Lower lobe of right lung (tissue), 2 donors: ENCODE measurements around the gene COL4A2. TPM values are rescaled to one million over a fixed set of nuclear protein-coding genes. Genes with fewer than 3 reads are reported as not detected.
A peak's percentile ranks its signal among the peaks of the same experiment; 100 is the strongest.

Experiments used
- ATAC-seq, 2 donors: fragments of 200-7000 bp; cut with Tn5 transposase; one replicate each; pipeline ENCODE4 v1.9.1; 2020 to 2022; ENCODE audit warnings: mild to moderate bottlenecking in 2 of 2, moderate library complexity in 2 of 2
- DNase-seq: peaks from one replicate; pipeline ENCODE4 v3.0.0-alpha.2; 2020
- H3K27ac ChIP-seq: fragments of 200-600 bp; one replicate; pipeline ENCODE4 v1.8.0; 2022
- H3K27me3 ChIP-seq: fragments of 200-600 bp; one replicate; pipeline ENCODE4 v1.8.0; 2022; ENCODE audit warnings: low read depth
- H3K36me3 ChIP-seq: fragments of 200-600 bp; one replicate; pipeline ENCODE4 v1.8.0; 2022; ENCODE audit warnings: mild to moderate bottlenecking
- H3K4me1 ChIP-seq: fragments of 200-600 bp; one replicate; pipeline ENCODE4 v1.8.0; 2022
- H3K4me3 ChIP-seq: fragments of 200-600 bp; one replicate; pipeline ENCODE4 v1.8.0; 2022; ENCODE audit warnings: mild to moderate bottlenecking
- H3K9me3 ChIP-seq: fragments of 200-600 bp; one replicate; pipeline ENCODE4 v1.8.0; 2022
- intact Hi-C: fragments of 100-400 bp; cut with DNase I; formaldehyde crosslinking; loops from one replicate; pipeline ENCODE4 v1.11.0; 2022
- total RNA-seq: library from RNA; stranded (reverse); fragmentation: NEBNext Ultra II Directional; extraction: Animal tissue kit (Norgen Biotek cat#: 25700); gene quantifications from one replicate; pipeline ENCODE4 v1.2.1, GENCODE V29; 2021
- TF ChIP-seq, protein P1 (sequence below): fragments of 200-600 bp; IDR thresholded peaks from one replicate; pipeline ENCODE4 v1.8.0; 2022; ENCODE audit warnings: antibody characterized with exemption, mild to moderate bottlenecking
- donor health status: DM: no; HTN: yes; CAD: no; lungs with severe emphysema.

The COL4A2 gene
- total RNA-seq, 1 donor from 2014 or later, result 185 TPM

DNA sequence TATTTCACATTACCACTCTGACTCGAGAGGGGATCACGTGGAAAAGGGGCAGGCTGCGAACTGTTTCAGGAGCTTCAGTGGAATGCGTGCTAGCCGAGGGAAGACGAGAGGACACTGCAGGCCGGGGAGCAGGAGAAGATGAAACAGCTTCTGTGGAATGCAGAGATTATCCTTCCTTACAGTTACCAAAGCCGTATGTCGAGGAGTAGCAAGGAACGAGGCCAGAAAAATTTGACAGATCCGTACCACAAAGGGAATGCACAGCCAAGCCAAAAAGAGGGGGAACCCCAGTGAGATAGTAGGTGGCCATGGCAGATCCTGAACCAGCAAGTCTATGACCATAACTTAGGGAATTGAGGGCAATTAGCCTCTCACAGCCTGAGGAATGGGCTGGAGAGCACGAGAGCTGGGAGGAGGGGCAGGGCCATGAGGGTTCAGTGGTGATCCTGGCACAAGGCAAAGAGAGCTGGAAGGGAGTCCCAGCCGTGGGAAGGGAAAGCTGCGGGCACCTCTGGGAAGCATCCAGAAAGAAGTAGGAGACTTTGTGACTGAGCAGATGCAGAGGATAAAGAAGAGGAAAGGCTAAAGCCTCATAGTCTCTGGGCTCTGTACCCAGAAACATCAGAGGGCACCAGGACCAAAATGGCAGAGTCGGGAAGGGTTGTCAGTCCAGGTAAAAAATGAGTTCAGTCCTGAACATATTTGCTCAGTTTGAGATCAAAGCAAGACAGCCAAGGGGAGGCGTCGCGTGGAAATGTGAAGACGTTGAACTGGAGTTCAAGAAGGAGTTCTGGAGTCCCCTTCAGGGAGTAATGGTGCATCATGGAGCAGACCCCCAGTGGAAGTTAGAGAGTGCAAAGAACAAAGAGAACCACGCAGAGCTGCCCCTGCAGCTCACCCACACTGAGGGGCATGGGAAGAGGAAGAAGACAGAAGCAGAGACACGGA, 5.2 kb upstream of the COL4A2 start:
- peaks cover 11% of the 10 kb centered on the region for H3K27me3 ChIP-seq
- H3K27ac ChIP-seq, result peak overlapping the region; percentile 27
- DNase-seq (no peak), ATAC-seq (no peak)
- no peaks in the 10 kb centered on the region for H3K9me3 ChIP-seq
- intact Hi-C loops, result loop anchor here (10.0 kb wide), 1 partner anchor 67 kb away; no protein-coding TSS in a partner anchor
- H3K4me3 ChIP-seq, result no peak overlapping the region
- H3K36me3 ChIP-seq, result no peaks in the 10 kb centered on the region
- TF ChIP-seq, protein P1, sequence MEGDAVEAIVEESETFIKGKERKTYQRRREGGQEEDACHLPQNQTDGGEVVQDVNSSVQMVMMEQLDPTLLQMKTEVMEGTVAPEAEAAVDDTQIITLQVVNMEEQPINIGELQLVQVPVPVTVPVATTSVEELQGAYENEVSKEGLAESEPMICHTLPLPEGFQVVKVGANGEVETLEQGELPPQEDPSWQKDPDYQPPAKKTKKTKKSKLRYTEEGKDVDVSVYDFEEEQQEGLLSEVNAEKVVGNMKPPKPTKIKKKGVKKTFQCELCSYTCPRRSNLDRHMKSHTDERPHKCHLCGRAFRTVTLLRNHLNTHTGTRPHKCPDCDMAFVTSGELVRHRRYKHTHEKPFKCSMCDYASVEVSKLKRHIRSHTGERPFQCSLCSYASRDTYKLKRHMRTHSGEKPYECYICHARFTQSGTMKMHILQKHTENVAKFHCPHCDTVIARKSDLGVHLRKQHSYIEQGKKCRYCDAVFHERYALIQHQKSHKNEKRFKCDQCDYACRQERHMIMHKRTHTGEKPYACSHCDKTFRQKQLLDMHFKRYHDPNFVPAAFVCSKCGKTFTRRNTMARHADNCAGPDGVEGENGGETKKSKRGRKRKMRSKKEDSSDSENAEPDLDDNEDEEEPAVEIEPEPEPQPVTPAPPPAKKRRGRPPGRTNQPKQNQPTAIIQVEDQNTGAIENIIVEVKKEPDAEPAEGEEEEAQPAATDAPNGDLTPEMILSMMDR, result no peak
- H3K4me1 ChIP-seq, result peaks cover 55% of the 10 kb centered on the region

DNA sequence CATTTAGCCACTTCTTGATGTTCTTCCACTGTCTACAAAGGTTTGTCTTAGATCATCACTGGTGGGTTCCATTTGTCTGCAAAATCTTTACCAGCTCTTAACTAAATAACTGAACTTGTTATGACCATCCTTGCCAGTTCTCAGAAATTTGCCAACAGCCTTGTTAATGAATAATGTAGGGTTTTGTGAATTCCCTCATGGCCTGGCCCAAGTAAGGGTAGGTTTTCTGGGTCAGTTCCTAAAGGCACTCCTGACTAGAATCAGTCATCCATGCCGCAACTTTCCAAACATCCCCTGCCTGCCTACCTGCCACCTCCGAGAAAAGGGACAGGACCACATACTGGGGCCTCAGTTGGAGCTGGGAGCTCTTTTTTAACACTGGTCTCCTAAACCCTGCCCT, 4.1 kb upstream of the COL4A2 start:
- TF ChIP-seq, protein P1, result no peak
- Histone ChIP-seq H3K27me3 (peaks cover 22% of the 10 kb centered on the region), H3K4me1 (peaks cover 51% of the 10 kb centered on the region), H3K36me3 (no peaks in the 10 kb centered on the region), H3K4me3 (no peak overlapping the region), H3K27ac (peak overlapping the region; percentile 27), H3K9me3 (no peaks in the 10 kb centered on the region)
- ATAC-seq, result no peak
- intact Hi-C loops, result loop anchor here (10.0 kb wide), 1 partner anchor 68 kb away; no protein-coding TSS in a partner anchor
- no peak for DNase-seq

DNA sequence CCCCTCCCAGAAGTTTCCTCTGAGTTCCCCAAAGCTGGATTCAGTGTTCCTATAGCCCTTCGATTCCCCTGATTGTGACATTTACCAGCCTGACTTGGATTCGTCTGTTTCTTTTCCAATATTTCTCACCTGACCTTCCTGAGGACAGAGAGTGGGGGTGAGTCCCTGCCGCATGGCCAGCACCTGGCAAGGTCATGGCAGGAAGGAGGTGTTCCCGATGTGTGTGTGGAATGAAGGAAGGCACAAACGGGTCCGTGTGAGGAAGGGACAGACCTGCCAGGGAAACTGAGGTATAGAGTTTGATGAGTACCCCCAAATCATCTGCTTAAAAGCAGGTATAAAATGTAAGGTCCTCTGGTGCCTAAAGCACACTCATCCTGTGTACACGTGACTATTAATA, 3.4 kb upstream of the COL4A2 start:
- H3K4me1 ChIP-seq, result peaks cover 49% of the 10 kb centered on the region
- H3K27ac ChIP-seq, result no peak overlapping the region
- DNase-seq (no peak), ATAC-seq (no peak)
- H3K4me3 ChIP-seq, result no peak overlapping the region
- peaks cover 23% of the 10 kb centered on the region for H3K27me3 ChIP-seq
- TF ChIP-seq, protein P1, result no peak
- no peaks in the 10 kb centered on the region for H3K36me3 ChIP-seq
- intact Hi-C loops, result loop anchor here (10.0 kb wide), 1 partner anchor 69 kb away; no protein-coding TSS in a partner anchor
- no peaks in the 10 kb centered on the region for H3K9me3 ChIP-seq

DNA sequence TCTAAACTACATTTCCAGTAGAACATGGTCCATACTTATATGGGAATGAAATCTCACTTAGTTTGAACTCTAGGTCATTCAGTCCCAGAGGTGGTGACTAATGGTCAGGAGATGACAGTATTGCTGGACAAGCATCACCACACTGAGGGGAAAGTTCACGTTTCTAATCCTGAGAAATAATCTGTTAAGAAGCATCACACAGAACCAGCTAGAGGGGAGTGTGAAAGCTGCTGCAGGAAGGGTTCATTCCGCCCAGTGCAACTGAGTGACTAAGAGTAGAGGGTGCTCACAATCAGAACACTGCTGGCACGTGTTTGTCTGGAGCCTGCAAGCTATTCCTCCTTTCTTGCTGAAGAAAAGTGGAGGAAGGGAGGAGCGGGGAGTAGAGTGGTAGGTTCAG, 2.8 kb upstream of the COL4A2 start:
- no peaks in the 10 kb centered on the region for H3K9me3 ChIP-seq
- peaks cover 20% of the 10 kb centered on the region for H3K27me3 ChIP-seq
- H3K36me3 ChIP-seq, result no peaks in the 10 kb centered on the region
- H3K27ac ChIP-seq, result peak overlapping the region; percentile 18
- intact Hi-C loops, result loop anchor here (10.0 kb wide), 1 partner anchor 69 kb away; no protein-coding TSS in a partner anchor
- peak overlapping the region; percentile 78 for H3K4me3 ChIP-seq
- peaks cover 43% of the 10 kb centered on the region for H3K4me1 ChIP-seq
- DNase-seq (no peak), ATAC-seq (no peak)
- TF ChIP-seq, protein P1, result no peak

DNA sequence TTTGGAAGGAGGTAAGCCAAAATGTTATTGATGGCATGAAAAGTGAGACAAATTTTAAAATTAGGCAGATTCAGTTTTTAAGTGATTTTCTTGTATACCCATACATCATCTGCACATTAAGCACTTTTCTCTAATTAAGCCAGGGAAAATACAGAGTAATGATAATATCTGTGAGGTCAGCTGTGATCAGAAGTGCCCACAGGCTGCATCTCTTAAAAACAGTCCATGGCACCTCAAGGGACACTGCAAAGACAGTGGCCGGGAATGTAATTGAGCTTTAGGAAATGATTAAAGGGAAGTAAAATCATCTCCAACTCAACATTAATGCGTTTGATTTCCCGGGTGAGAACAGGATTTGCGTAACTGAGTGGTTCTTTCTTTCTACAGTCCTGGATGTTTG, 2.1 kb upstream of the COL4A2 start:
- Histone ChIP-seq H3K27ac (no peak overlapping the region), H3K27me3 (peaks cover 20% of the 10 kb centered on the region), H3K4me3 (peak overlapping the region; percentile 78), H3K36me3 (no peaks in the 10 kb centered on the region), H3K4me1 (peaks cover 35% of the 10 kb centered on the region), H3K9me3 (no peaks in the 10 kb centered on the region)
- TF ChIP-seq, protein P1, result no peak
- ATAC-seq, result no peak
- DNase-seq, result no peak
- intact Hi-C loops, result loop anchor here (10.0 kb wide), 1 partner anchor 70 kb away; no protein-coding TSS in a partner anchor
